Measurements from ENCODE around the gene ULBP2.
"Not testable (repeated sequence)": the region's sequence is repeated elsewhere in the genome, so short reads cannot be mapped to it uniquely, and the experiment has no call there.

The ULBP2 gene

DNA sequence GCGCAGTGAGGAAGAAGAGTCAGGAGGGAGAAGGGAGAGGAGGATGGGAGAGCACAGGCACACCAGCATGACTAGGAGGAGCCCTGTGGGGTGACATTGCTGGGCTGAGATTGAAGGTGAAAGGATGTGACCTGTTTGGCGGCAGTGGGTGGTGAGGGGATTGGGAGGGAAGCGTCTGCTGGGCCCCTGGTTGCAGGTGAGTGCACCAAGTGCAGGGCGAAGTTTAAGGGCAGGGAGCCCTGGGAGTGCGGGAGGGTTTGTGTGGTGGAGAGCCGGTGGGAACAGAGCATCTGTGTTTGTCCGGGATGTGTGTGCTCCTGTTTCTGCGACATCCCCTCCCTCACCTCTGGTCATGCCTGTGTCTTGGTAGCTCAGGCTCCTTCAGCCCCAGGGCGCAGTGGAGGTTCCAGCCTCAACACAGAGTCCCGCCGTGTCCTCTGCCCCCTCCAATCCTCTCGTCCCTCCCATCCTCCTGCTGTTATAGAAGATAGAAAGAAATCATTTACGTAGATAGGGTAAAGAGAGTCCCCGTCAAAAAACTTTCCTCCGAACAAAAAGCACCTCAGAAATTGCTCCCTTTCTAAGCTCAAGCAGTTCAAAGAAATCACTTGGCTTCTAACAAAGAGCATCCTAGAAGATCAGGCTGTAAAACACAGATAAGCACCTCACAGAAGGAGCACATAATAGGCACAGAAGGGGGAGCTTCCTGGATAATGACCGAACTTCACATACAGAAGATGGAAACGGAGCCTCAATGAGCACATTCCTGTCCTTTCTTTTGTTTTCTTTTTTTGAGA lies 46.9 kb downstream of the ULBP2 start:
- Histone ChIP-seq H3K4me1 (ENCODE audit: control insufficient read depth, insufficient read depth, low read length) (peaks cover 2% of the 10 kb centered on the region), H3K27me3 (ENCODE audit: control insufficient read depth, insufficient read depth, low read length) (peaks cover 95% of the 10 kb centered on the region), H3K9me3 (ENCODE audit: control insufficient read depth, insufficient read depth, low read length) (no peaks in the 10 kb centered on the region), H3K4me3 (ENCODE audit: low read depth, low read length) (peak overlapping the region; percentile 26), H3K36me3 (ENCODE audit: control insufficient read depth, insufficient read depth, low read length) (no peaks in the 10 kb centered on the region), H3K9ac (ENCODE audit: low read depth, low read length) (no peak overlapping the region)

DNA sequence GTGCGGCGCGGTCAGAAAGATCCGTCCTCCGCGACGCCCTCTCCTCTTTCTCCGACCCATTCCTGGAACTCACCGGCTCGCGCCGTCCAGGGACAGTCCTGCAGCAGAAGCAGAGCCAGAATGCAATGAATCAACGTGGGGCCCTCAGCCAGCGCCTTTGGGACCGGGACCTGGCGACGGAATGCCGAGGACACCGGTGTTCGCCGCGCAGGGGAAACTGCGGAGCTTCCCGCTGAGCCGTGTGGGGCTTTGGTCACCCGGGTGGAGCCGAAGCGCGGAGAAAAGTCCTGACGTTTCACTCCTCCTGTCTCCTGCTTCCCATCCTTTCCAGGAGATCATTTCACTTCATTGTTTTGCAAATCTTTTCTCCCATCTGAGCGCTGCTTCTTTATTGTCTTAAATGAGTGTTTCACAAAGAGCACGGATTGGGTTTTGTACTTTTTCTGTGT lies 48.4 kb downstream of the ULBP2 start:
- Histone ChIP-seq H3K27me3 (ENCODE audit: control insufficient read depth, insufficient read depth, low read length) (peaks cover 99% of the 10 kb centered on the region), H3K4me1 (ENCODE audit: control insufficient read depth, insufficient read depth, low read length) (peaks cover 2% of the 10 kb centered on the region), H3K4me3 (ENCODE audit: low read depth, low read length) (peak overlapping the region; percentile 35), H3K9ac (ENCODE audit: low read depth, low read length) (no peak overlapping the region), H3K9me3 (ENCODE audit: control insufficient read depth, insufficient read depth, low read length) (no peaks in the 10 kb centered on the region), H3K36me3 (ENCODE audit: control insufficient read depth, insufficient read depth, low read length) (no peaks in the 10 kb centered on the region)

DNA sequence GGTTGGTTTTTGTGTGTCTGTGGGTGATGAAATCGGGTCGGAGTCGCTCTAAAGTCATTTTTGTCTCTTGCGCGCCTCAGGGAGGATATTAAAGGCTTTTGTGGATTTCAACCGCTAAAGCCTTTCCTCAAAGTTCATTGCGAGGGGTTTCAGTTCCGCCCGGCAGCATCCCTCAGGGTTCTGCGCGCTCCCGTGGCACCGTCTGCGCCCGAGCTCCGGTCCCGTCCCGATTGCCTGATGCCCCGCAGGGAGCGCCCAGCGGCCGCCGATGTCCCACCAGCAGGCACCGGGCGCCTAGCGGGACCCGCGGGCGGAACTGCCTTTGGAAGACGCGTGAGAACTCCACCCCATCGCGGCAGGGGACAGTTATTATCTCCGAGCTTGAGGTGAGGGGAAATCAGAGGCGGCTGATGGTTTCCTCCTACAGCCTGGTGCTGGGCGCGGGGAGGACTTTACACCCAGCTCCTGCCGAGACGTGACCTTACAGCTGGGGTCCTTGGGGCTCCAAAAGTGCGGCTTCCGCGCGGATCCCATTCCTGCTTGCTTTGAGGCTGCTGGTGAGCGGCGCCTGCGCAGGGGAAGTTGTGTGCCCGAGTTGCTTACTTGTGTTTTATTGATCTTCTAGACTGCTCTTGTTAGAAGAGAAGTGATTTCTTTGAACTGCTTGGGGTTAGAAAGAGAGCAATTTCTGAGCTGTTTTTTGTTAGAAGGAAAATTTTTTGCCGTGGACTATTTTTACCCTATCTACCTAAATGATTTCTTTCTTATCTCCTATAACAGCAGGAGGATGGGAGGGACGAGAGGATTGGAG lies 49.1 kb downstream of the ULBP2 start:
- Histone ChIP-seq H3K27me3 (ENCODE audit: control insufficient read depth, insufficient read depth, low read length) (peaks cover 97% of the 10 kb centered on the region), H3K9ac (ENCODE audit: low read depth, low read length) (no peak overlapping the region), H3K36me3 (ENCODE audit: control insufficient read depth, insufficient read depth, low read length) (no peaks in the 10 kb centered on the region), H3K9me3 (ENCODE audit: control insufficient read depth, insufficient read depth, low read length) (no peaks in the 10 kb centered on the region), H3K4me3 (ENCODE audit: low read depth, low read length) (peak overlapping the region; percentile 35), H3K4me1 (ENCODE audit: control insufficient read depth, insufficient read depth, low read length) (peaks cover 2% of the 10 kb centered on the region)

DNA sequence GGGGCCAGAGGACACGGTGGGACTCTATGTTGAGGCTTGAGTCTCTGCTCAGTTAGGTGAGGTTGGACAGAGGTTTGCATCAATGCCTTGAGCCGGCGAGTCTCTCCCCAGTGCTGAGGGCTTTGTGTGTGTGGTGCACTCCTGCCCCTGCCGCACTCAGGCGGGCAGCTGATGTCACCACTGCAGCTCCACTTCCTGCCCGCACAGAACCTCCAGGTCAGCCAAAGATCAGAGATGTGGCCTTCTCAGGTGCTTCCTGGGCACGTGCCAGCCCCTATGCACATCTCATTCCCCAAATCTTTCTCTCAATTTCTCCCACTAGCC lies 49.6 kb downstream of the ULBP2 start:
- H3K4me3 ChIP-seq (ENCODE audit: low read depth, low read length) = peak overlapping the region; percentile 35
- not testable (repeated sequence) for H3K9ac ChIP-seq (ENCODE audit: low read depth, low read length)

DNA sequence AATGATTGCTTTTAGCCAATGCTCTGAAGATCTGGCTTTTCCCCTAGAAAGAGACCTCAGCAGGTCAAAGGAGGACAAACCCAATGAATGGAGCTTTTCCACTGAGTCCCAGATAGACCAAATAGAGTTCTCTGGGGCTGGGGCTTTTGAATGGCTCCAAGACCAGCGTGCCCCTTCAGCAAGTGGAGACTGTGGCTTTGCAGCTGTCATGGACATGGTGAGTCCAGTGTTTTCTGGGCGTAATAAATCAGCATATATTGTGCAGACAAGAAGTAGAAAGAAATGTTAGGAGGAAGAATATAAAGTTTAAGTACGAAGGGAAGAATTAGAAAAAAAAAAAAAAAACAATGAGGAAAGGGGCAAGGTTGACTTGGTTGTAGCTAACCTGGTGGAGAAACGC lies 50.0 kb downstream of the ULBP2 start:
- H3K4me1 ChIP-seq (ENCODE audit: control insufficient read depth, insufficient read depth, low read length) = peaks cover 2% of the 10 kb centered on the region
- H3K27me3 ChIP-seq (ENCODE audit: control insufficient read depth, insufficient read depth, low read length) = peaks cover 97% of the 10 kb centered on the region
- no peak overlapping the region for H3K4me3 ChIP-seq (ENCODE audit: low read depth, low read length)
- H3K36me3 ChIP-seq (ENCODE audit: control insufficient read depth, insufficient read depth, low read length) = no peaks in the 10 kb centered on the region
- H3K9me3 ChIP-seq (ENCODE audit: control insufficient read depth, insufficient read depth, low read length) = no peaks in the 10 kb centered on the region
- H3K9ac ChIP-seq (ENCODE audit: low read depth, low read length) = no peak overlapping the region

More for the DNA sequence above, 49.6 kb downstream of the ULBP2 start:
- H3K4me1 ChIP-seq (ENCODE audit: control insufficient read depth, insufficient read depth, low read length); H3K36me3 ChIP-seq (ENCODE audit: control insufficient read depth, insufficient read depth, low read length); H3K9me3 ChIP-seq (ENCODE audit: control insufficient read depth, insufficient read depth, low read length): not testable (repeated sequence)
- H3K27me3 ChIP-seq (ENCODE audit: control insufficient read depth, insufficient read depth, low read length) = peaks cover 97% of the 10 kb centered on the region

DNA sequence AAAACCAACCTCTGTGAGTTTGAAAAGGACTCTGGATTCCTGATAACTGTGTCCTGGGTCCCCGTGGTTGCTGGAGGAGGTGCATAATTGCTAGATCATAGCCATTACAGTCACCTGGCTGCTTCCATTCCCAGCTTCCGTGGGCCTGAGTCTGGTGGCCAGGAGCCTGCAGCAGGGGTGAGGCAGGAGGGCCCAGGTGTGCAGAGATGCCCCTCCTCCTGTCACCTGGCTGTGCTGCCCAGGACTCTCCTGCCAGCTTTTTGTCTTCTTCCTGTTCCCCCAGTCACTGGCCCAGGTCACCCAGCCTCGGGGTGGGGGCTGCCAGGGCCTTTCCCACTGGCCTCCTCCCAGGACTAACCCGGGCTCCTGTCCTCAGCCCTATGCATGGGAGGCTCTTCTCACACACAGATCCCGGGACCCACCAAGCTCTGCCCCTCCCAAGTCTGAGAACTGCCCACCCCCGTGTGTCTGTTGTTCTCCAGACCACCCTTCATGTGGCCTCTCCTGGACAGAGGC lies 53.5 kb downstream of the ULBP2 start:
- Histone ChIP-seq H3K4me1 (ENCODE audit: control insufficient read depth, insufficient read depth, low read length) (peaks cover 2% of the 10 kb centered on the region), H3K9ac (ENCODE audit: low read depth, low read length) (no peak overlapping the region), H3K36me3 (ENCODE audit: control insufficient read depth, insufficient read depth, low read length) (no peaks in the 10 kb centered on the region), H3K9me3 (ENCODE audit: control insufficient read depth, insufficient read depth, low read length) (no peaks in the 10 kb centered on the region), H3K27me3 (ENCODE audit: control insufficient read depth, insufficient read depth, low read length) (peaks cover 83% of the 10 kb centered on the region), H3K4me3 (ENCODE audit: low read depth, low read length) (no peak overlapping the region)

DNA sequence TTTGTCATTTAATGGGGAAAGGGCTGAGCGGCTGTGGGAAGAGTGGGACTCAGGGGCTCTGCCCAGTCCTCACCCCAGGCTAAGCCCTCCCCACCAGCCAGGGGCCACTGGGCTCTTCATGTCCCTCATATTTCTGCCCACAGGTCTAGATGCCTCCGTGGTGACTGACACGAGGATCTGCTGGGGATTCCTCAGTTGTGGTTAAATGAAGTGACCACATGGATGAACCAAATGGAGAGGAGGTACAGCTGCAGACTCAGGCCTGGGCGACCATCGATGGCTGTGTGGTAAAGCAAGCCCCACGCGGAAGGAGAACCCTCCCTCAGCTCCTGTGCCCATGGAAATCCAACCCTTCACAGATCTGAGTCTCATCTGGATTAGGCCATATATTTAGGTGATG lies 54.2 kb downstream of the ULBP2 start:
- H3K27me3 ChIP-seq (ENCODE audit: control insufficient read depth, insufficient read depth, low read length) = peaks cover 83% of the 10 kb centered on the region
- no peaks in the 10 kb centered on the region for H3K9me3 ChIP-seq (ENCODE audit: control insufficient read depth, insufficient read depth, low read length)

More for the DNA sequence above, 54.2 kb downstream of the ULBP2 start:
- no peaks in the 10 kb centered on the region for H3K36me3 ChIP-seq (ENCODE audit: control insufficient read depth, insufficient read depth, low read length)
- peaks cover 2% of the 10 kb centered on the region for H3K4me1 ChIP-seq (ENCODE audit: control insufficient read depth, insufficient read depth, low read length)
- H3K9ac ChIP-seq (ENCODE audit: low read depth, low read length) = no peak overlapping the region
- H3K4me3 ChIP-seq (ENCODE audit: low read depth, low read length) = no peak overlapping the region
